Liver (tissue), 3 donors: ENCODE data around the gene TEX2.

Experiments
- FOXA1 ChIP-seq: IDR thresholded peaks from 2 replicates; pipeline ENCODE4 v1.6.1; 2016; ENCODE audit warnings: antibody characterized with exemption
- GABPA ChIP-seq, 2 donors: IDR thresholded peaks in 1 of 2; conservative IDR thresholded peaks in 1 of 2; 2 replicates each; pipeline ENCODE4 v1.6.1; 2016; ENCODE audit warnings: antibody characterized with exemption in 2 of 2, mild to moderate bottlenecking in 1 of 2, moderate library complexity in 1 of 2
- JUND ChIP-seq, 2 donors: IDR thresholded peaks; 2 replicates each; pipeline ENCODE4 v1.6.1; 2016; ENCODE audit warnings: antibody characterized with exemption in 2 of 2
- SP1 ChIP-seq: IDR thresholded peaks from 2 replicates; pipeline ENCODE4 v1.6.1; 2018; ENCODE audit warnings: antibody characterized with exemption, mild to moderate bottlenecking
- TAF1 ChIP-seq: conservative IDR thresholded peaks from 2 replicates; pipeline ENCODE4 v1.6.1; 2016; ENCODE audit warnings: antibody characterized with exemption, mild to moderate bottlenecking
- YY1 ChIP-seq: IDR thresholded peaks from 2 replicates; pipeline ENCODE4 v1.6.1; 2016; ENCODE audit warnings: antibody characterized with exemption, mild to moderate bottlenecking
- TF ChIP-seq, protein P1 (sequence below): fragments of 150-350 bp; IDR thresholded peaks from 2 replicates; pipeline ENCODE4 v1.5.1; 2017; ENCODE audit warnings: improper control_type of control experiment, low read depth, low read length; ENCODE audit not compliant: missing input control
- TF ChIP-seq, protein P2 (sequence below): IDR thresholded peaks from 2 replicates; pipeline ENCODE4 v1.6.1; 2016; ENCODE audit warnings: antibody characterized with exemption
- TF ChIP-seq, protein P3 (sequence below): IDR thresholded peaks from 2 replicates; pipeline ENCODE4 v1.6.1; 2016; ENCODE audit warnings: antibody characterized with exemption
- donor health status: healthy.
- donor health status: healthy.

DNA sequence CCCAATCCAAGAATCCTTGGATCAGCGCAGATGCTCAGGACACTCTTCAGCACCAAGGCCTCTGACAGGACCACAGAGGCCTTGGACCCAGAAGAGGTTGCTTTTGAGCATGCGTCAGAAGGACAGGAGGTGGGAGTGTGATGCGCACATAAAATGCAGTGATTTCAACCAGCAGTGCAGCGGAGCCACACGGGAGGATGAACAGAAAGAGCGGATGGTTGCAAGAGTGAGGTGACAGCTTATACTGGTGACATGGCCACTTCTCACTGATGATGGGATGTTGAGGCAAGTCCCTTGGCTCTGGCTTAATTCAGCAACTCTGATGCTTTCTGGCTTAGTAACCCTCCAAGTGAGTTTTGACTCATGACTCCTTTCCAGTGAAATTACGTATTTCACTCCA is 107.9 kb downstream of the TEX2 start:
- TF ChIP-seq, protein P1, sequence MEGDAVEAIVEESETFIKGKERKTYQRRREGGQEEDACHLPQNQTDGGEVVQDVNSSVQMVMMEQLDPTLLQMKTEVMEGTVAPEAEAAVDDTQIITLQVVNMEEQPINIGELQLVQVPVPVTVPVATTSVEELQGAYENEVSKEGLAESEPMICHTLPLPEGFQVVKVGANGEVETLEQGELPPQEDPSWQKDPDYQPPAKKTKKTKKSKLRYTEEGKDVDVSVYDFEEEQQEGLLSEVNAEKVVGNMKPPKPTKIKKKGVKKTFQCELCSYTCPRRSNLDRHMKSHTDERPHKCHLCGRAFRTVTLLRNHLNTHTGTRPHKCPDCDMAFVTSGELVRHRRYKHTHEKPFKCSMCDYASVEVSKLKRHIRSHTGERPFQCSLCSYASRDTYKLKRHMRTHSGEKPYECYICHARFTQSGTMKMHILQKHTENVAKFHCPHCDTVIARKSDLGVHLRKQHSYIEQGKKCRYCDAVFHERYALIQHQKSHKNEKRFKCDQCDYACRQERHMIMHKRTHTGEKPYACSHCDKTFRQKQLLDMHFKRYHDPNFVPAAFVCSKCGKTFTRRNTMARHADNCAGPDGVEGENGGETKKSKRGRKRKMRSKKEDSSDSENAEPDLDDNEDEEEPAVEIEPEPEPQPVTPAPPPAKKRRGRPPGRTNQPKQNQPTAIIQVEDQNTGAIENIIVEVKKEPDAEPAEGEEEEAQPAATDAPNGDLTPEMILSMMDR: no peak
- TF ChIP-seq TAF1 (no peak), FOXA1 (no peak), YY1 (no peak), GABPA (IDR thresholded peaks at IDR 0.05 in 1 of 2, conservative IDR thresholded peaks at IDR 0.05 in 1 of 2) (no peak), JUND (IDR thresholded peaks at IDR 0.05) (no peak), SP1 (no peak)
- TF ChIP-seq, protein P2, sequence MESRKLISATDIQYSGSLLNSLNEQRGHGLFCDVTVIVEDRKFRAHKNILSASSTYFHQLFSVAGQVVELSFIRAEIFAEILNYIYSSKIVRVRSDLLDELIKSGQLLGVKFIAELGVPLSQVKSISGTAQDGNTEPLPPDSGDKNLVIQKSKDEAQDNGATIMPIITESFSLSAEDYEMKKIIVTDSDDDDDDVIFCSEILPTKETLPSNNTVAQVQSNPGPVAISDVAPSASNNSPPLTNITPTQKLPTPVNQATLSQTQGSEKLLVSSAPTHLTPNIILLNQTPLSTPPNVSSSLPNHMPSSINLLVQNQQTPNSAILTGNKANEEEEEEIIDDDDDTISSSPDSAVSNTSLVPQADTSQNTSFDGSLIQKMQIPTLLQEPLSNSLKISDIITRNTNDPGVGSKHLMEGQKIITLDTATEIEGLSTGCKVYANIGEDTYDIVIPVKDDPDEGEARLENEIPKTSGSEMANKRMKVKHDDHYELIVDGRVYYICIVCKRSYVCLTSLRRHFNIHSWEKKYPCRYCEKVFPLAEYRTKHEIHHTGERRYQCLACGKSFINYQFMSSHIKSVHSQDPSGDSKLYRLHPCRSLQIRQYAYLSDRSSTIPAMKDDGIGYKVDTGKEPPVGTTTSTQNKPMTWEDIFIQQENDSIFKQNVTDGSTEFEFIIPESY: no peak
- TF ChIP-seq, protein P3, sequence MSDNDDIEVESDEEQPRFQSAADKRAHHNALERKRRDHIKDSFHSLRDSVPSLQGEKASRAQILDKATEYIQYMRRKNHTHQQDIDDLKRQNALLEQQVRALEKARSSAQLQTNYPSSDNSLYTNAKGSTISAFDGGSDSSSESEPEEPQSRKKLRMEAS: no peak
